Medulla oblongata (tissue), 1 donor: Measurements from ENCODE around the gene UBE2F.

Experiments
- DNase-seq: peaks from one replicate; pipeline ENCODE4 v3.0.0-alpha.2; 2015; ENCODE audit errors: extremely low spot score

The UBE2F gene

GRCh38 chr2:238080518-238080917, 113.7 kb downstream of the UBE2F start:
- DNase-seq = no peak

GRCh38 chr2:238081150-238081549, 114.3 kb downstream of the UBE2F start:
- peak; percentile 37 for DNase-seq

- DNase-seq = peak; percentile 47
Measured at GRCh38 chr2:238081561-238081960, 114.7 kb downstream of the UBE2F start.

- no peak for DNase-seq
Measured at GRCh38 chr2:238082151-238082550, 115.3 kb downstream of the UBE2F start.

- no peak for DNase-seq
Measured at GRCh38 chr2:238082827-238083226, 116.0 kb downstream of the UBE2F start.

GRCh38 chr2:238083919-238084318, 117.1 kb downstream of the UBE2F start:
- DNase-seq = no peak

GRCh38 chr2:238084761-238085160, 117.9 kb downstream of the UBE2F start:
- DNase-seq = no peak

- no peak for DNase-seq
Measured at GRCh38 chr2:238085899-238086298, 119.1 kb downstream of the UBE2F start.

- peak; percentile 31 for DNase-seq
Measured at GRCh38 chr2:238087211-238087610, 120.4 kb downstream of the UBE2F start.

- no peak for DNase-seq
Measured at GRCh38 chr2:238090887-238091286, 124.1 kb downstream of the UBE2F start.

GRCh38 chr2:238091436-238092060, 124.7 kb downstream of the UBE2F start:
- no peak for DNase-seq
